LNCAP (cell line): ENCODE data around the gene PLAC9.

Source experiments
- TF ChIP-seq, protein P1 (sequence below): fragments of 450-650 bp; IDR thresholded peaks from 2 replicates; pipeline ENCODE4 v1.5.1; 2017; ENCODE audit warnings: mild to moderate bottlenecking

PLAC9 gene

DNA sequence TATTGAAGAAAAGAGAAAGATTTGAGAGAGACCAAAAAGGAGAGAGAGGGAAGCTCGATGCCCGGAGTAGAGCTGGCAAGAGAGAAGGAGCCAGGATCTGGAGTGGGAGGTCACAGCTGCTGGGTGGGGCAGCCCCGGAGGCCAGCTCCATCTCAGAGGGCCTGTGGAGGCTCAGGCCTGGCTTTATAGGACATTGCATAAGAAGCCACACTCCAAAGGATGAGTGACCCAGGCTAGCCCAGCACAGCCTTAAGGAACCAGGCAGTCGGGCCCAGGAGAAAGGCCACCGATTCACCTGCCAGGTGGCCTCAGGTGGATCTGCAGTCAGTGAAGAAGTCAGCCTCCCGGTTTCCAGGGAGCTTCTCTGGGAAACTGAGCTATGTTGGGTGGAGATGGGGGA is 676 bp downstream of the PLAC9 start:
- TF ChIP-seq, protein P1, sequence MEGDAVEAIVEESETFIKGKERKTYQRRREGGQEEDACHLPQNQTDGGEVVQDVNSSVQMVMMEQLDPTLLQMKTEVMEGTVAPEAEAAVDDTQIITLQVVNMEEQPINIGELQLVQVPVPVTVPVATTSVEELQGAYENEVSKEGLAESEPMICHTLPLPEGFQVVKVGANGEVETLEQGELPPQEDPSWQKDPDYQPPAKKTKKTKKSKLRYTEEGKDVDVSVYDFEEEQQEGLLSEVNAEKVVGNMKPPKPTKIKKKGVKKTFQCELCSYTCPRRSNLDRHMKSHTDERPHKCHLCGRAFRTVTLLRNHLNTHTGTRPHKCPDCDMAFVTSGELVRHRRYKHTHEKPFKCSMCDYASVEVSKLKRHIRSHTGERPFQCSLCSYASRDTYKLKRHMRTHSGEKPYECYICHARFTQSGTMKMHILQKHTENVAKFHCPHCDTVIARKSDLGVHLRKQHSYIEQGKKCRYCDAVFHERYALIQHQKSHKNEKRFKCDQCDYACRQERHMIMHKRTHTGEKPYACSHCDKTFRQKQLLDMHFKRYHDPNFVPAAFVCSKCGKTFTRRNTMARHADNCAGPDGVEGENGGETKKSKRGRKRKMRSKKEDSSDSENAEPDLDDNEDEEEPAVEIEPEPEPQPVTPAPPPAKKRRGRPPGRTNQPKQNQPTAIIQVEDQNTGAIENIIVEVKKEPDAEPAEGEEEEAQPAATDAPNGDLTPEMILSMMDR = no peak

DNA sequence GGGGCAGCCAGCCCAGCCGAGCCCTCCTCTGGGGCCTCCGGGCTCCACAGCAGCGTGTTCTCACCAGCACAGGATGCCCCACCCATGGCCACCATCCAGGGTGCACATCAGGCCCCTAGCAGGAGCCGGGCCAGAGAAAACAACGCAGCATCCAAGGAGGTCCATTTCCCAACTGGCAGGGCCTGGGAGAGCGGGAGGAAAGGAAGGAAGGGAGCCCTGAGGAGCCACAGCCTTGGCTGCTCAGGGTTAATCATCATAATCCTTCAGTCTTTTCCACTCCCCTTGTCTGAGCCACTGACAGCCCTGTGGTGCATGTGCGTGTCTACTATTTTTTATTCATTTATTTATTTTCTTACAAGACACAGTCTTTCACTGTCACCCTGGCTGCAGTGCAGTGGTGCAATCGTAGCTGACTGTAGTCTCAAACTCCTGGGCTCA is 3.6 kb downstream of the PLAC9 start:
- TF ChIP-seq, protein P1 = no peak

- TF ChIP-seq, protein P1 = no peak
Measured at GRCh38 chr10:80137031-80137862, 4.7 kb downstream of the PLAC9 start.

GRCh38 chr10:80137920-80138319 is 5.4 kb downstream of the PLAC9 start:
- TF ChIP-seq, protein P1 = no peak

DNA sequence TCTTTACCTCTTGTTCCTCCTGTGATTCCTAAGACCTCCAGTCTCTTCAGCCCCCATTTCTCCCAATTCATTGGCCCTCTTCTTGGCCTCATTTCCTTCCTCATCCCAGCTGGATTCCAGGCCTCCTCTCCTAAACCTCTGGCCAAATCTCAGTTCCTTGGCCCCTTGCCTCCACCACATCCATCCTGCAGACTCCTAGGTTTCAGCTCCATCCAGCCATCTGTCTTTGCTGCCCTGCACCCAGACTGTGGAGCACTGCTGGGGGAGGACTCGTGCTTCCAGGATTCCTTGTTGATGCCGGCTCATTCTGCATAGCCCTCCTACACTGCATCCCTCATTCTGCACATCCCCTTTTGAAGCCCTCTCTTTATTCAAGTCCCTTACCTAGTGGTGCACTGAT is 6.7 kb downstream of the PLAC9 start:
- TF ChIP-seq, protein P1 = no peak

DNA sequence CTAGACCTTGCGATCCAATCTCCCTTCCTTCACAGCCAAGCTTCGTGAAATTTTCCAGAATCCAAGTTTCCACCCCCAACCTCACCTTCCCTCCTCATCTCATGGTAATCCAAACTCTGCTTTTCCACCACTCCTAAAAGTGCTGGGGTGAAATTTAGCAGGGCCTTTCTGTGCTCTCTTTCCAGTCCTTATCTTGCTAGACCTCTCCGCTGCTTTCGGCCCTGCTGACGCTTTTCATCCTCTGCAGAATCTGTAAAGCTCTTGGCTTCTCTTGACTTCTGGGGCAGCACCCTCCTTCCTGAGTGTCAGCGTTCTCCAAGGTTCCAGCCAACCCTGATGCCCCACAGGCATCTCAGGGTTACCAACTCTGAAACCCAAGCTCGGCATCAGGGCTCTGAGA is 7.7 kb downstream of the PLAC9 start:
- TF ChIP-seq, protein P1 = no peak

GRCh38 chr10:80141696-80142460 is 9.3 kb downstream of the PLAC9 start:
- TF ChIP-seq, protein P1 = no peak
